Myocyte (in vitro differentiated cells): ENCODE measurements around the gene USP35. TPM values are rescaled to one million over a fixed set of nuclear protein-coding genes. Genes with fewer than 3 reads are reported as not detected.
A peak's percentile ranks its signal among the peaks of the same experiment; 100 is the strongest.

Experiments used
- DNase-seq: peaks from one replicate; pipeline ENCODE4 v3.0.0-alpha.2; 2012; ENCODE audit warnings: low read depth
- polyA plus RNA-seq: library from polyadenylated mRNA; unstranded; fragments of >200 nt; gene quantifications from one replicate; pipeline ENCODE4 v1.2.1, GENCODE V29; 2012; ENCODE audit warnings: missing spikeins
- total RNA-seq: library from RNA; depleted of rRNA; stranded (reverse); fragments of >200 nt; gene quantifications from 2 replicates; pipeline ENCODE4 v1.2.3, GENCODE V29; 2014

Gene USP35
- total RNA-seq: 8.1 and 9.3 TPM in 2 replicates
- polyA plus RNA-seq: 9.8 TPM

GRCh38 chr11:78188286-78189173, at the start of gene USP35, which contains the start of gene KCTD21:
TSS of gene USP35 (plus strand) at chr11:78188919. CDS start at chr11:78196246, 7,327 bp downstream.
TSS of gene KCTD21 (minus strand) at chr11:78188626. CDS start at chr11:78174554, 14,072 bp downstream.
- peak; percentile 98 for DNase-seq

- peak; percentile 96 for DNase-seq
Observed at GRCh38 chr11:78139422-78140391, 49.0 kb upstream of the USP35 start, which contains the start of gene ALG8. TSS of gene ALG8 (minus strand) at chr11:78139626. CDS start at chr11:78139588, 38 bp downstream.

- no peak for DNase-seq
Observed at GRCh38 chr11:78140392-78141077, 48.2 kb upstream of the USP35 start.

GRCh38 chr11:78145511-78146025, 43.2 kb upstream of the USP35 start:
- no peak for DNase-seq

- DNase-seq: no peak
Observed at GRCh38 chr11:78147807-78148206, 40.9 kb upstream of the USP35 start.

- peak; percentile 29 for DNase-seq
Observed at GRCh38 chr11:78149646-78150045, 39.1 kb upstream of the USP35 start.

GRCh38 chr11:78150346-78150745, 38.4 kb upstream of the USP35 start:
- DNase-seq: no peak

GRCh38 chr11:78150754-78151153, 38.0 kb upstream of the USP35 start:
- DNase-seq: no peak

GRCh38 chr11:78151804-78152203, 36.9 kb upstream of the USP35 start:
- no peak for DNase-seq

- no peak for DNase-seq
Observed at GRCh38 chr11:78156127-78156844, 32.4 kb upstream of the USP35 start.

- DNase-seq: no peak
Observed at GRCh38 chr11:78158987-78159652, 29.6 kb upstream of the USP35 start.

- DNase-seq: no peak
Observed at GRCh38 chr11:78160557-78160956, 28.2 kb upstream of the USP35 start.

GRCh38 chr11:78161346-78161745, 27.4 kb upstream of the USP35 start:
- DNase-seq: no peak

GRCh38 chr11:78161962-78162371, 26.8 kb upstream of the USP35 start:
- no peak for DNase-seq

GRCh38 chr11:78163828-78164227, 24.9 kb upstream of the USP35 start:
- DNase-seq: no peak

- no peak for DNase-seq
Observed at GRCh38 chr11:78164471-78164870, 24.2 kb upstream of the USP35 start.

- DNase-seq: no peak
Observed at GRCh38 chr11:78166855-78167469, 21.8 kb upstream of the USP35 start.

- peak; percentile 55 for DNase-seq
Observed at GRCh38 chr11:78168539-78169477, 19.9 kb upstream of the USP35 start.
